ENCODE measurements around the gene LSMEM2.

LSMEM2 gene

DNA sequence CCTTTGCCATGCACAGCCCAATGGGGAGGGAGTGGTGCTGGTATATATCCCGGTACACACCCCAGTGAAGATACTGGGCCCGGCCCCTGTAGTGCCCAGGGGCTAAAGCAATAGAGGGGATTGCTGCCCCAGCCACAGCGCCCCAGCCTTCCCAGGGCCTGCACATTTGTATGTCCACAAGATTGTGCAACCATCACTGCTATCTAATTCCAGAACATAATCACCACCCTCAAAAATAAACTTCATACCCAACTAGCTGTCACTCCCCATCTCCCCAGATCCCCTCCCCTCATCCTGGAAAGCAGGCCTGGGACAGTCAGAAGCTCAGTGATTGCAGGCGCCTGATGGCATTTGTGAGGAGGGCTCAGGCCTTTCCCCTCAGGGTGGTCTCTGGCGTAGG lies 29.4 kb upstream of the LSMEM2 start:
- 97% methylated on average over 4 of the region's 5 CpGs for WGBS (ENCODE audit: insufficient coverage)
- ChIA-PET POLR2A (interaction anchor here (0.6 kb wide), 3 partner anchors 14 to 1748 kb away, joined by 3 to 4 read pairs (median 3); no protein-coding TSS in a partner anchor), CTCF (interaction anchor here (0.6 to 72.5 kb wide), 4 partner anchors 0 to 178 kb away, joined by 3 to 1875 read pairs (median 992); partner anchors contain the start of genes GNAI2, GNAT1, LSMEM2 and SEMA3B)
- Histone ChIP-seq H3K36me3 (ENCODE audit: control insufficient read depth in 4 of 4, insufficient read depth in 4 of 4, low read length in 3 of 4) (peaks cover 4 to 83% (median 41%) of the 10 kb centered on the region in 4 experiments), H3K9me3 (ENCODE audit: control extremely low read depth in 1 of 5, control insufficient read depth in 4 of 5, insufficient read depth in 2 of 5, low read depth in 1 of 5, low read length in 4 of 5) (no peaks in the 10 kb centered on the region), H3K4me1 (ENCODE audit: control extremely low read depth in 1 of 4, control insufficient read depth in 4 of 4, insufficient read depth in 4 of 4, low read length in 3 of 4) (peaks cover 9 to 58% (median 48%) of the 10 kb centered on the region in 4 experiments), H3K27ac (ENCODE audit: insufficient read depth in 1 of 2, low read depth in 1 of 2, low read length in 2 of 2, poor library complexity in 1 of 2, severe bottlenecking in 2 of 2) (peak overlapping the region in 1 of 2 experiments; percentile 59), H3K27me3 (replicated peaks in 2 of 5; ENCODE audit: control insufficient read depth in 4 of 5, insufficient read depth in 5 of 5, low read length in 4 of 5) (no peaks in the 10 kb centered on the region), H3K4me3 (ENCODE audit: control insufficient read depth in 1 of 7, extremely low read depth in 1 of 7, insufficient read depth in 4 of 7, low read depth in 2 of 7, low read length in 6 of 7) (no peak overlapping the region)
- DNase-seq = no peak

DNA sequence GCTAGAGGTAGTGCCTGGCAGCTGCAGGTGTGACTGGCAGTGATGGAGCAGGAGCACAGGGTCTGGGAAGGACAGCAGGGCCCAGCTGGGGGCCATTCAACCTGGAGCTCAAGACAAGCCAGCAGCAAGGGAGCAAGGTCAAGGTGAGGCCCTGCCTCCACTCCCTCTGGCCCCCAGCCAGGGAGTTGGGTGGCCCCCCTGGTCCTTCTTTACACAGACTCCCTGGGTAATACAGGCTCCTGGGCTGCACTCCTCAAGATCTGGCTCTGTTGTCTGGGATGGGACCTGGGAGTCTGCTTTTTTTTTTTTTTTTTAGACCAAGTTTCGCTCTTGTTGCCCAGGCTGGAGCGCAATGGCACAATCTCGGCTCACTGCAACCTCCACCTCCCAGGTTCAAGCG lies 28.4 kb upstream of the LSMEM2 start:
- no peaks in the 10 kb centered on the region for H3K9me3 ChIP-seq (ENCODE audit: control extremely low read depth in 1 of 5, control insufficient read depth in 4 of 5, insufficient read depth in 2 of 5, low read depth in 1 of 5, low read length in 4 of 5)
- CTCF ChIA-PET = interaction anchor here (0.6 to 72.5 kb wide), 4 partner anchors 1 to 74 kb away, joined by 3 to 1875 read pairs (median 992); partner anchors contain the start of genes GNAI2, GNAT1, LSMEM2 and SEMA3B
- H3K27me3 ChIP-seq (replicated peaks in 2 of 5; ENCODE audit: control insufficient read depth in 4 of 5, insufficient read depth in 5 of 5, low read length in 4 of 5) = no peaks in the 10 kb centered on the region
- peak overlapping the region in 1 of 2 experiments; percentile 45 for H3K27ac ChIP-seq (ENCODE audit: insufficient read depth in 1 of 2, low read depth in 1 of 2, low read length in 2 of 2, poor library complexity in 1 of 2, severe bottlenecking in 2 of 2)
- no peak for DNase-seq
- peaks cover 6 to 86% (median 45%) of the 10 kb centered on the region in 4 experiments for H3K36me3 ChIP-seq (ENCODE audit: control insufficient read depth in 4 of 4, insufficient read depth in 4 of 4, low read length in 3 of 4)
- no CpG with 5 or more reads among the region's 4 CpGs for WGBS (ENCODE audit: insufficient coverage)
- H3K4me1 ChIP-seq (ENCODE audit: control extremely low read depth in 1 of 4, control insufficient read depth in 4 of 4, insufficient read depth in 4 of 4, low read length in 3 of 4) = peaks cover 9 to 51% (median 42%) of the 10 kb centered on the region in 4 experiments
- POLR2A ChIA-PET = no interaction called here
- no peak overlapping the region for H3K4me3 ChIP-seq (ENCODE audit: control insufficient read depth in 1 of 7, extremely low read depth in 1 of 7, insufficient read depth in 4 of 7, low read depth in 2 of 7, low read length in 6 of 7)

DNA sequence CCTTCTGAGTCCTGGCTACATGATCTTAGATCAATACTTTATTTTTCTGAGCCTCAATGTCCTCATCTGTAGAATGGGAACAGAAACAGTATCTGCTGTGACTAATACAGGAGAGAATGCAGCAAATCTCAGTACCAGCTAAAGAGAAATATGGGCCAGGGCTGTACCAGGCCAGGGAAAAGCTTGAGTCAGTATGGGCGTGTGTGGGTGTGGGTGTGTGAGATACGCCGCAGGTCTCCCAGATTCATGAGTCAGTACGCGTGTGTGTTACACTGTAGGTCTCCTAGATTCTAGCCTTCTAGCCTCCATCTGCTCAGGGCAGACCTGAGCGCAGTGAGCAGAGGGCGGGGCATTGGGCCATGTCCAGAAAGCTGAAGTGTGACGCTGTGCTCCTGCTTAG lies 27.7 kb upstream of the LSMEM2 start:
- ChIA-PET CTCF (interaction anchor here (10.1 to 72.5 kb wide), 3 partner anchors 2 to 59 kb away, joined by 97 to 1875 read pairs (median 1875); partner anchors contain the start of genes GNAI2, GNAT1, LSMEM2 and SEMA3B), POLR2A (no interaction called here)
- peaks cover 6 to 87% (median 48%) of the 10 kb centered on the region in 4 experiments for H3K36me3 ChIP-seq (ENCODE audit: control insufficient read depth in 4 of 4, insufficient read depth in 4 of 4, low read length in 3 of 4)
- no peaks in the 10 kb centered on the region for H3K27me3 ChIP-seq (replicated peaks in 2 of 5; ENCODE audit: control insufficient read depth in 4 of 5, insufficient read depth in 5 of 5, low read length in 4 of 5)
- DNase-seq = no peak
- 100% methylated on average over 3 of the region's 8 CpGs for WGBS (ENCODE audit: insufficient coverage)
- no peak overlapping the region for H3K4me3 ChIP-seq (ENCODE audit: control insufficient read depth in 1 of 7, extremely low read depth in 1 of 7, insufficient read depth in 4 of 7, low read depth in 2 of 7, low read length in 6 of 7)
- no peak overlapping the region for H3K27ac ChIP-seq (ENCODE audit: insufficient read depth in 1 of 2, low read depth in 1 of 2, low read length in 2 of 2, poor library complexity in 1 of 2, severe bottlenecking in 2 of 2)
- H3K4me1 ChIP-seq (ENCODE audit: control extremely low read depth in 1 of 4, control insufficient read depth in 4 of 4, insufficient read depth in 4 of 4, low read length in 3 of 4) = peaks cover 9 to 44% (median 35%) of the 10 kb centered on the region in 4 experiments
- no peaks in the 10 kb centered on the region for H3K9me3 ChIP-seq (ENCODE audit: control extremely low read depth in 1 of 5, control insufficient read depth in 4 of 5, insufficient read depth in 2 of 5, low read depth in 1 of 5, low read length in 4 of 5)

DNA sequence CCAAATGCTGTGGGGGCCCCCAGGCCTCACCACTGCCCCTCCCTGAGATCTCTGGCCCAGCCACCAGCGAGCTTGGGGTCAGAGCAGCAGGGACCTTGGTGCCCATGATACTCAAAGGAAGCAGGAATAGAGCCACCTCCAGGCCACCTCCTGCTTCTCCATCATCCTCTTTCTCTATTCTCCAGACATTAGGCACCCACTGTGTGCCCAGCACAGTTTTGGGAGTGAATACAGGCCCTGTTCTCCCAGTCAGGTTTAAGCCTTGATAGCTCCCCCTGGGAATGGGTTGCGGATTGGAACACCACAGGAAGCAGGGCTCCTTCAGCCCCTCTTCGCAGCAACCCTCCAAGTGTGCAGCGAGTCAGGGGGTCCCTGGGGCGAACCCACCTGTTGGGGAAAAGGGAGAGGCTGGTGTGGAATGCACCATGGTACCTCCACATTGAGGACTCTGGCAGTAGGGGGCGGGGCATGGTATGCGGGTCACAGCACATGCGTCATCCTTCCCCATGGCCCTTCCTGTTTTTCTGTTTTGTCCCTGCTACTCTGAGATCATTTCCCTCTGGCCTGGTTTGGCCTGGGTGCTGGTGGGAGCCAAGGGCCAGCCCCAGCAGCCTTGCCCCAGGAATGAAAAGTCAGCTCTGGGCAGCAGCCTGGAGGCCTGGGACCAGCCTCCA lies 24.2 kb upstream of the LSMEM2 start:
- H3K4me3 ChIP-seq (ENCODE audit: control insufficient read depth in 1 of 7, extremely low read depth in 1 of 7, insufficient read depth in 4 of 7, low read depth in 2 of 7, low read length in 6 of 7) = no peak overlapping the region
- H3K36me3 ChIP-seq (ENCODE audit: control insufficient read depth in 4 of 4, insufficient read depth in 4 of 4, low read length in 3 of 4) = peaks cover 24 to 93% (median 59%) of the 10 kb centered on the region in 4 experiments
- peaks cover 0 to 12% (median 9%) of the 10 kb centered on the region in 4 experiments for H3K4me1 ChIP-seq (ENCODE audit: control extremely low read depth in 1 of 4, control insufficient read depth in 4 of 4, insufficient read depth in 4 of 4, low read length in 3 of 4)
- no peaks in the 10 kb centered on the region for H3K27me3 ChIP-seq (replicated peaks in 2 of 5; ENCODE audit: control insufficient read depth in 4 of 5, insufficient read depth in 5 of 5, low read length in 4 of 5)
- no peaks in the 10 kb centered on the region for H3K9me3 ChIP-seq (ENCODE audit: control extremely low read depth in 1 of 5, control insufficient read depth in 4 of 5, insufficient read depth in 2 of 5, low read depth in 1 of 5, low read length in 4 of 5)
- ChIA-PET POLR2A (no interaction called here), CTCF (interaction anchor here (1.2 to 72.5 kb wide), 4 partner anchors 5 to 70 kb away, joined by 3 to 1875 read pairs (median 986); partner anchors contain the start of genes GNAI2, GNAT1, LSMEM2 and SEMA3B)
- WGBS (ENCODE audit: insufficient coverage) = 88% methylated on average over 8 of the region's 8 CpGs
- peak overlapping the region in 1 of 2 experiments; percentile 52 for H3K27ac ChIP-seq (ENCODE audit: insufficient read depth in 1 of 2, low read depth in 1 of 2, low read length in 2 of 2, poor library complexity in 1 of 2, severe bottlenecking in 2 of 2)
- DNase-seq = peak in 1 of 3 donors; percentile 49

DNA sequence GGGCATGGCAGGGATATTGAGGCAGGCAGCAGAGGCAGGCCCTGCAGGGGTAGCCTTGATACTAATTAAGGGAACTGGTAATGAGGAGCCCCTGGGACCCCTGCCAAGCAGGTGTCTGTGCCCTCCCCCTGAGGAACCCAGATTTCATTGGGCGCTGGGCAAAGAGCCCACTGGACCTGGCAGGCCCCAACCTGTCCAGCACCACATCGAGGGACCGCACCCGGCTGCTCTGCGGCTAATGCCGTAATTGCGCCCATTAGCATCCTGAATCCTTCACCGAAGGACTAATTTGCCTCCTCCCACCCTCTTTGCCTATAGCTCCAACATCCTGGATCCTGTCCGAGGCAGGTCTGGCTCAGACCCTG lies 23.7 kb upstream of the LSMEM2 start:
- Histone ChIP-seq H3K4me1 (ENCODE audit: control extremely low read depth in 1 of 4, control insufficient read depth in 4 of 4, insufficient read depth in 4 of 4, low read length in 3 of 4) (peaks cover 0 to 13% (median 9%) of the 10 kb centered on the region in 4 experiments), H3K27ac (ENCODE audit: insufficient read depth in 1 of 2, low read depth in 1 of 2, low read length in 2 of 2, poor library complexity in 1 of 2, severe bottlenecking in 2 of 2) (peak overlapping the region in 1 of 2 experiments; percentile 52), H3K27me3 (replicated peaks in 2 of 5; ENCODE audit: control insufficient read depth in 4 of 5, insufficient read depth in 5 of 5, low read length in 4 of 5) (no peaks in the 10 kb centered on the region), H3K36me3 (ENCODE audit: control insufficient read depth in 4 of 4, insufficient read depth in 4 of 4, low read length in 3 of 4) (peaks cover 24 to 89% (median 58%) of the 10 kb centered on the region in 4 experiments), H3K4me3 (ENCODE audit: control insufficient read depth in 1 of 7, extremely low read depth in 1 of 7, insufficient read depth in 4 of 7, low read depth in 2 of 7, low read length in 6 of 7) (no peak overlapping the region), H3K9me3 (ENCODE audit: control extremely low read depth in 1 of 5, control insufficient read depth in 4 of 5, insufficient read depth in 2 of 5, low read depth in 1 of 5, low read length in 4 of 5) (no peaks in the 10 kb centered on the region)
- ChIA-PET POLR2A (no interaction called here), CTCF (interaction anchor here (10.1 to 72.5 kb wide), 3 partner anchors 6 to 63 kb away, joined by 97 to 1875 read pairs (median 1875); partner anchors contain the start of genes GNAI2, GNAT1, LSMEM2 and SEMA3B)
- no peak for DNase-seq
- WGBS (ENCODE audit: insufficient coverage) = 98% methylated on average over 8 of the region's 9 CpGs

DNA sequence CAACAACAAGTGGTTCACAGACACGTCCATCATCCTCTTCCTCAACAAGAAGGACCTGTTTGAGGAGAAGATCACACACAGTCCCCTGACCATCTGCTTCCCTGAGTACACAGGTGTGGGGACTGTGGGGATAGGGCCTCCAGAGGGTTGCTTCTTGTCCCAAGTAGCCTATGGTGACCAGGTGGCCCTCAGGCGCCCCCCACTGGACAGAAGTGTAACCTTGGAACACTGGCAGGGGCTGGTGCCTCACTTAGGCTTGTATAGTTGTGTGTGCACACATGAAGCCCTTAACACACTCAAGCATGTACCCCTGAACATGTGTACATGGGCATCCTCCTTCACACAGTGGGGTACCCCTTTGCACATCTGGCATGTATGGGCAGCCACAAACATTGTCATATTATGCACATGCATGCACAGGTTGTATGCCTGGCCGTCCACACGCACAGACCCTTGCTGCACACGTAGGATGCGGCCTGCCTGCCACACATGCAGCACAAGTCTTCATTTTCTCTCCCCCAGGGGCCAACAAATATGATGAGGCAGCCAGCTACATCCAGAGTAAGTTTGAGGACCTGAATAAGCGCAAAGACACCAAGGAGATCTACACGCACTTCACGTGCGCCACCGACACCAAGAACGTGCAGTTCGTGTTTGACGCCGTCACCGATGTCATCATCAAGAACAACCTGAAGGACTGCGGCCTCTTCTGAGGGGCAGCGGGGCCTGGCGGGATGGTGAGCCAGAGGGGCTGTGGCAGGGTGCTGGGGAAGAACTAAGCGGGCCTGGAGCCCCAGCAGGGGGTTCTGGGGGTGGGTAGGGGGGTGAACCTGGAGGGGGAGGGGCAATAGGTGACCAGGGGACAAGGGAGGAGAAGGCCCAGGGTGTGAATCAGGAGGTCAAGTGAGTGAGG lies 21.7 kb upstream of the LSMEM2 start:
- 92% methylated on average over 19 of the region's 20 CpGs for WGBS (ENCODE audit: insufficient coverage)
- no peak overlapping the region for H3K4me3 ChIP-seq (ENCODE audit: control insufficient read depth in 1 of 7, extremely low read depth in 1 of 7, insufficient read depth in 4 of 7, low read depth in 2 of 7, low read length in 6 of 7)
- no peak overlapping the region for H3K27ac ChIP-seq (ENCODE audit: insufficient read depth in 1 of 2, low read depth in 1 of 2, low read length in 2 of 2, poor library complexity in 1 of 2, severe bottlenecking in 2 of 2)
- no peaks in the 10 kb centered on the region for H3K9me3 ChIP-seq (ENCODE audit: control extremely low read depth in 1 of 5, control insufficient read depth in 4 of 5, insufficient read depth in 2 of 5, low read depth in 1 of 5, low read length in 4 of 5)
- POLR2A ChIA-PET = interaction anchor here (0.5 to 1.6 kb wide), 3 partner anchors 11 to 49 kb away, joined by 3 to 5 read pairs (median 4); no protein-coding TSS in a partner anchor
- CTCF ChIA-PET = interaction anchor here (10.1 to 72.5 kb wide), 3 partner anchors 8 to 65 kb away, joined by 97 to 1875 read pairs (median 1875); partner anchors contain the start of genes GNAI2, GNAT1, LSMEM2 and SEMA3B
- peaks cover 19 to 73% (median 47%) of the 10 kb centered on the region in 4 experiments for H3K36me3 ChIP-seq (ENCODE audit: control insufficient read depth in 4 of 4, insufficient read depth in 4 of 4, low read length in 3 of 4)
- H3K4me1 ChIP-seq (ENCODE audit: control extremely low read depth in 1 of 4, control insufficient read depth in 4 of 4, insufficient read depth in 4 of 4, low read length in 3 of 4) = peaks cover 0 to 22% (median 18%) of the 10 kb centered on the region in 4 experiments
- no peaks in the 10 kb centered on the region for H3K27me3 ChIP-seq (replicated peaks in 2 of 5; ENCODE audit: control insufficient read depth in 4 of 5, insufficient read depth in 5 of 5, low read length in 4 of 5)
- DNase-seq = peak in 1 of 3 donors; percentile 52
